Endothelial cell (in vitro differentiated cells): ENCODE results near the gene LRP3. TPM values are rescaled to one million over a fixed set of nuclear protein-coding genes. Genes with fewer than 3 reads are reported as not detected.

ENCODE experiments used
- DNase-seq: peaks from one replicate; pipeline ENCODE4 v3.0.0; 2021; ENCODE audit warnings: low spot score
- H3K27ac Mint-ChIP-seq: one replicate; pipeline ENCODE4 v1.8.0; 2021; ENCODE audit warnings: mixed read lengths, inconsistent platforms; ENCODE audit not compliant: unreplicated experiment
- H3K27me3 Mint-ChIP-seq: one replicate; pipeline ENCODE4 v1.8.0; 2021; ENCODE audit warnings: mild to moderate bottlenecking, moderate library complexity, mixed read lengths, inconsistent platforms; ENCODE audit not compliant: unreplicated experiment
- H3K36me3 Mint-ChIP-seq: one replicate; pipeline ENCODE4 v1.8.0; 2021; ENCODE audit warnings: mild to moderate bottlenecking, low read depth, mixed read lengths, inconsistent platforms; ENCODE audit not compliant: unreplicated experiment
- H3K4me1 Mint-ChIP-seq: one replicate; pipeline ENCODE4 v1.8.0; 2021; ENCODE audit warnings: mild to moderate bottlenecking, mixed read lengths, inconsistent platforms; ENCODE audit not compliant: unreplicated experiment
- H3K4me3 Mint-ChIP-seq: one replicate; pipeline ENCODE4 v1.8.0; 2021; ENCODE audit warnings: mild to moderate bottlenecking, mixed read lengths, inconsistent platforms; ENCODE audit not compliant: unreplicated experiment
- H3K9me3 Mint-ChIP-seq: one replicate; pipeline ENCODE4 v1.8.0; 2021; ENCODE audit warnings: mixed read lengths, inconsistent platforms; ENCODE audit not compliant: unreplicated experiment
- total RNA-seq: library from RNA; stranded (reverse); fragmentation: NEBNext Ultra II Directional; extraction: Animal tissue kit (Norgen Biotek cat#: 25700); gene quantifications from one replicate; pipeline ENCODE4 v1.2.1, GENCODE V29; 2021; ENCODE audit not compliant: unreplicated experiment
- TF ChIP-seq, protein P1 (sequence below): fragments of 200-600 bp; sonication (generic); IDR thresholded peaks from one replicate; pipeline ENCODE4 v1.5.0; 2021; ENCODE audit warnings: antibody characterized with exemption; ENCODE audit not compliant: unreplicated experiment

The LRP3 gene
- total RNA-seq, 1 donor from 2014 or later: 5.4 TPM

- Mint-ChIP-seq H3K4me3 (no peak overlapping the region), H3K9me3 (no peaks in the 10 kb centered on the region), H3K36me3 (no peaks in the 10 kb centered on the region), H3K27me3 (peaks cover 4% of the 10 kb centered on the region), H3K27ac (no peak overlapping the region), H3K4me1 (no peaks in the 10 kb centered on the region)
- peak; percentile 89 for DNase-seq
- TF ChIP-seq, protein P1, sequence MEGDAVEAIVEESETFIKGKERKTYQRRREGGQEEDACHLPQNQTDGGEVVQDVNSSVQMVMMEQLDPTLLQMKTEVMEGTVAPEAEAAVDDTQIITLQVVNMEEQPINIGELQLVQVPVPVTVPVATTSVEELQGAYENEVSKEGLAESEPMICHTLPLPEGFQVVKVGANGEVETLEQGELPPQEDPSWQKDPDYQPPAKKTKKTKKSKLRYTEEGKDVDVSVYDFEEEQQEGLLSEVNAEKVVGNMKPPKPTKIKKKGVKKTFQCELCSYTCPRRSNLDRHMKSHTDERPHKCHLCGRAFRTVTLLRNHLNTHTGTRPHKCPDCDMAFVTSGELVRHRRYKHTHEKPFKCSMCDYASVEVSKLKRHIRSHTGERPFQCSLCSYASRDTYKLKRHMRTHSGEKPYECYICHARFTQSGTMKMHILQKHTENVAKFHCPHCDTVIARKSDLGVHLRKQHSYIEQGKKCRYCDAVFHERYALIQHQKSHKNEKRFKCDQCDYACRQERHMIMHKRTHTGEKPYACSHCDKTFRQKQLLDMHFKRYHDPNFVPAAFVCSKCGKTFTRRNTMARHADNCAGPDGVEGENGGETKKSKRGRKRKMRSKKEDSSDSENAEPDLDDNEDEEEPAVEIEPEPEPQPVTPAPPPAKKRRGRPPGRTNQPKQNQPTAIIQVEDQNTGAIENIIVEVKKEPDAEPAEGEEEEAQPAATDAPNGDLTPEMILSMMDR: peak; percentile 96
Observed at GRCh38 chr19:33235269-33235995, 41.3 kb downstream of the LRP3 start.

DNA sequence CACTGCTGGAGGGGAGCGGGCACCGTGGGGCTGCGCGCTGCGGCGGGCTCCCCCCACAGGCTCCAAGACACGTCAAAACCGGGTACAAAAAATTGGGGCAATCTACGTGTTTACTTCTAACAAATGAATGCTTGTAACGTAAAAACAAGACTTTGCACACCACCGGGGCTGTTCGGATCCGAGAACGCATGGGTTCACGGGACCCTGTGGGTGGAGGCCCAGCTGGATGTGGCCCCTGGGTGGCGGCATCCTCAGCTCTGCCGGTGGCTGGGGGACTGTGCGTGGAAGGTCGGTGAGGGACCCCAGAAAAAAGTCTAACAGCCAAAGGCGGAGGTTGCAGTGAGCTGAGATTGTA is 41.8 kb downstream of the LRP3 start:
- Mint-ChIP-seq H3K36me3 (no peaks in the 10 kb centered on the region), H3K4me1 (no peaks in the 10 kb centered on the region), H3K9me3 (no peaks in the 10 kb centered on the region), H3K27ac (no peak overlapping the region), H3K27me3 (peaks cover 2% of the 10 kb centered on the region), H3K4me3 (no peak overlapping the region)
- no peak for DNase-seq
- TF ChIP-seq, protein P1: no peak

DNA sequence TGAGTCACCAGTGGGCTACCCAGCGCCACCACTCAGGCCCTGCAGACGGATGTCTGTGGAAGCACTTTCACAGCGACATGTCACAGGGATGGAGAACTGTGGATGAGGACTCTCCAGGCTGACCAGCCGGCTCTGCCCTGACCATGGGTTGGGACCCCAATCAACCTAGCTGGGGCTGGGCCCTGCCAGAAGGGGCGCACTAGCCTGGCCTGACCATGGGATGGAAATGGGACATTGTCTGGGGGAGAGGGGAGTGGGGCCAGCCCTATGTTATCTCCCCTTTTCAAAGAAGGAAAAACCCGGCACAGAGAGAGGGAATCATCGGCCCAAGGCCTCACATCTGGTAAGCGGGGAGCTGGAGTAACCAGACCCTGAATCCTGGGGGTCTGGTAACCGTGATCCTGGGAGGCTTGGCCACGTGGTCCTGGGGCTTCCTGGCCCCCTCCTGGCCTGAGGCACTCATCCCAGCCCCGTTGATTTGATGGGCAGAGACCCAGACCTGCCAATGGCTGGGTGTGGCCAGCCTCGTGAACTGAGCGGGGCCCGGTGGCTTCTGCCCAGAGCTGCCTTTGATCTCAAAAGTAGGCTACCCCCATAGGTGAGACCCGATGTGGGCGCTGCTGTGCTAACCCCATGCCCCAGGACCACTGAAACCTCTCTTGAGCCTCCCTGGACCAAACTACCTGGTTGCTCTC is 42.7 kb downstream of the LRP3 start:
- no peak for DNase-seq
- H3K27ac Mint-ChIP-seq: no peak overlapping the region
- H3K9me3 Mint-ChIP-seq: no peaks in the 10 kb centered on the region
- TF ChIP-seq, protein P1: no peak
- H3K36me3 Mint-ChIP-seq: no peaks in the 10 kb centered on the region
- H3K27me3 Mint-ChIP-seq: peaks cover 2% of the 10 kb centered on the region
- H3K4me3 Mint-ChIP-seq: no peak overlapping the region
- no peaks in the 10 kb centered on the region for H3K4me1 Mint-ChIP-seq

DNA sequence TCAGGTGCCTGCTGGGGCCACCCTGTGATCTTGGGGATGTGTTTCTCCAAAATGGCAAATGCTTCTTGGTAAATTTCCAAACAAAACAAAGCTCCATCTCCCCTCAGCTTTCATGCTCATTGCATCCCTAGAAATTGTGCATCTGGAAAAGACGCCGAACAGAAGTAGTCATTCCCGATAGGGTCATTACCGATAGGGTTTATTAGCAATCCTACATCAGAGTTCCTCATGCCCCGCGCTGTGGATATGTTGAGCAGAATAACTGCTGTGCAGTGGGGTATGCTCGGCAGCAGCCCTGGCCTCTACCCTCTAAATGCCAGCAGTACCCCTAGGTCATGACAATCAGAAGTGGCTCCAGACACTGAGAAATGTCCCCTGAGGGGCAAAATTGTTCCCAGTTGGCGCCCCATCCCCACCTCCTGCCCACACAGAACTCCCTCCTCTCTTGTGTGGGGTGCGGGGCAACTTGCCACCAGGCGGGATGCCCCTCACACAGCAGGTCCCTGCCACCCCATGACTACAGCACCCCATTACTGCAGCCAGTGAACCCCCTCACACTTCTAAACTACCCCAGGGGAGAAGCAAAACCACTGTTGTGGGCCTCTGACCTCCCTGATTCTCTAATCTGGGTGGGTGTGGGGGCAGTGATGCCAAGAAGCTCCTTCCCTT is 44.5 kb downstream of the LRP3 start:
- Mint-ChIP-seq H3K4me1 (no peaks in the 10 kb centered on the region), H3K27ac (no peak overlapping the region)
- TF ChIP-seq, protein P1: no peak

More for the DNA sequence above, 44.5 kb downstream of the LRP3 start:
- Mint-ChIP-seq H3K4me3 (no peak overlapping the region), H3K27me3 (peaks cover 2% of the 10 kb centered on the region), H3K9me3 (no peaks in the 10 kb centered on the region), H3K36me3 (no peaks in the 10 kb centered on the region)
- DNase-seq: no peak
